ENCODE results near the gene ZSCAN30. TPM values are rescaled to one million over a fixed set of nuclear protein-coding genes. Genes with fewer than 3 reads are reported as not detected.

Gene ZSCAN30
- total RNA-seq, 1 experiment from 2014 or later: 21.9 TPM

DNA sequence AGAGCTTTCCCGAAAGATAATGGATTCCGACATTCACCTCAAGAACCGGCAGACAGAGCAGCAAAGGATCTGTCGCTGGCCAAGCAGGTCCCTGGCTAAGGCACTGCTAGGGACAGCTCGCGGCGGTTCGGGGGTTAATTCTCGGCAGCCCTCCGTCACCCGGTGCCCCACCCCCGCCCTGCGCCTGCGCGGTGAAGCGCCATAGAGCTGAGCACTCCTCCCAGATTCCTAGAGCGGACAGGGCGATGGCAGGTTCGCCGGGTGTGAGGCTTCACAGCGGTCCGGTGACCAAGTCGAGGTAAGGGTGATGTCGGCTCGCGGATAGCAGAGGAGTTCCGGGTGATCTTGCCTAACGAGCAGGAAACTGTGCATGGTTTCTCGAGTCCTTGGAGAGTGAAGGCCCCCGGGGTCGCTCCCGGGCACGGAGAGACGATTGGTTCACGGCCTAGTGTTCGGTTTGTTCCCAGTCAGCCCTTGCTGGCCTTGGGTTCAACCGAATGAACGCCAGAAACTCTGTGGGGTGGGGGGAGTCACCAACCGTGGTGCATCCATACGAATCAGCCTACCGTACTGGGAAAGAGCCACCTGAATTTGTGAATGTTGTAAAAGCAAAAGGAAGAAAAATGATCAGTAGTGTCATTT is at the start of gene ZSCAN30 (continued):
- TF ChIP-seq CDX4 (CRISPR knock-in tag; IDR thresholded peaks at IDR 0.05; ENCODE audit: borderline replicate concordance) (no peak), IRF1 (CRISPR knock-in tag; IDR thresholded peaks at IDR 0.05) (peak; percentile 83; the same call in 1 of the 2 replicates), ARID4B (CRISPR knock-in tag; IDR thresholded peaks at IDR 0.05; ENCODE audit: borderline replicate concordance) (peak; percentile 44; the same call in 1 of the 2 replicates), SOX15 (CRISPR knock-in tag; IDR thresholded peaks at IDR 0.05) (no peak), SMAD3 (CRISPR knock-in tag; IDR thresholded peaks at IDR 0.05; ENCODE audit: borderline replicate concordance) (peak; percentile 87)
- TF ChIP-seq, protein P1, sequence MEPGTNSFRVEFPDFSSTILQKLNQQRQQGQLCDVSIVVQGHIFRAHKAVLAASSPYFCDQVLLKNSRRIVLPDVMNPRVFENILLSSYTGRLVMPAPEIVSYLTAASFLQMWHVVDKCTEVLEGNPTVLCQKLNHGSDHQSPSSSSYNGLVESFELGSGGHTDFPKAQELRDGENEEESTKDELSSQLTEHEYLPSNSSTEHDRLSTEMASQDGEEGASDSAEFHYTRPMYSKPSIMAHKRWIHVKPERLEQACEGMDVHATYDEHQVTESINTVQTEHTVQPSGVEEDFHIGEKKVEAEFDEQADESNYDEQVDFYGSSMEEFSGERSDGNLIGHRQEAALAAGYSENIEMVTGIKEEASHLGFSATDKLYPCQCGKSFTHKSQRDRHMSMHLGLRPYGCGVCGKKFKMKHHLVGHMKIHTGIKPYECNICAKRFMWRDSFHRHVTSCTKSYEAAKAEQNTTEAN (CRISPR knock-in tag; IDR thresholded peaks at IDR 0.05): 0 out of 2 replicates have a peak, but pooled peaks have one; percentile 60

- Mint-ChIP-seq H3K36me3 (peaks cover 73% of the 10 kb centered on the region), H3K4me3 (no peak overlapping the region), H3K27ac (no peak overlapping the region), H3K9me3 (no peaks in the 10 kb centered on the region), H3K4me1 (no peaks in the 10 kb centered on the region), H3K27me3 (ENCODE audit: low read depth) (no peaks in the 10 kb centered on the region)
- DNase-seq (ENCODE audit: low spot score): no peak
- ATAC-seq: no peak
- POLR2A ChIA-PET: no interaction called here
- CTCF ChIA-PET: no interaction called here
- no peak for TF ChIP-seq TEAD4 (CRISPR knock-in tag; IDR thresholded peaks at IDR 0.05)
- TF ChIP-seq GABPB1 (CRISPR knock-in tag; IDR thresholded peaks at IDR 0.05): no peak
- TF ChIP-seq, protein P2, sequence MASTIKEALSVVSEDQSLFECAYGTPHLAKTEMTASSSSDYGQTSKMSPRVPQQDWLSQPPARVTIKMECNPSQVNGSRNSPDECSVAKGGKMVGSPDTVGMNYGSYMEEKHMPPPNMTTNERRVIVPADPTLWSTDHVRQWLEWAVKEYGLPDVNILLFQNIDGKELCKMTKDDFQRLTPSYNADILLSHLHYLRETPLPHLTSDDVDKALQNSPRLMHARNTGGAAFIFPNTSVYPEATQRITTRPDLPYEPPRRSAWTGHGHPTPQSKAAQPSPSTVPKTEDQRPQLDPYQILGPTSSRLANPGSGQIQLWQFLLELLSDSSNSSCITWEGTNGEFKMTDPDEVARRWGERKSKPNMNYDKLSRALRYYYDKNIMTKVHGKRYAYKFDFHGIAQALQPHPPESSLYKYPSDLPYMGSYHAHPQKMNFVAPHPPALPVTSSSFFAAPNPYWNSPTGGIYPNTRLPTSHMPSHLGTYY (CRISPR knock-in tag; IDR thresholded peaks at IDR 0.05): no peak
- TF ChIP-seq ARID4B (CRISPR knock-in tag; IDR thresholded peaks at IDR 0.05; ENCODE audit: borderline replicate concordance): no peak
- no peak for TF ChIP-seq RORB (CRISPR knock-in tag; IDR thresholded peaks at IDR 0.05)
- no peak for TF ChIP-seq TP53 (CRISPR knock-in tag; IDR thresholded peaks at IDR 0.05)
- no peak for TF ChIP-seq TEAD1 (CRISPR knock-in tag; IDR thresholded peaks at IDR 0.05)
- no peak for TF ChIP-seq NFATC4 (CRISPR knock-in tag; IDR thresholded peaks at IDR 0.05)
- TF ChIP-seq CDX4 (CRISPR knock-in tag; IDR thresholded peaks at IDR 0.05; ENCODE audit: borderline replicate concordance): no peak
- no peak for TF ChIP-seq USF1 (CRISPR knock-in tag; IDR thresholded peaks at IDR 0.05)
- TF ChIP-seq RELA (CRISPR knock-in tag; IDR thresholded peaks at IDR 0.05; ENCODE audit: borderline replicate concordance): no peak
- TF ChIP-seq GTF2I (CRISPR knock-in tag; conservative IDR thresholded peaks at IDR 0.05): no peak
- TF ChIP-seq ZNF281 (CRISPR knock-in tag; IDR thresholded peaks at IDR 0.05): no peak
- no peak for TF ChIP-seq FOXK1 (CRISPR knock-in tag; IDR thresholded peaks at IDR 0.05)
Measured at GRCh38 chr18:35337286-35337685, 47.3 kb upstream of the ZSCAN30 start.
